DMS153 treated with DMSO at 0.1 percent for 48 hours (cell line): Measurements from ENCODE around the gene MCTP2.
"Not testable (repeated sequence)": the region's sequence is repeated elsewhere in the genome, so short reads cannot be mapped to it uniquely, and the experiment has no call there.

Experiments used
- DNase-seq: peaks from one replicate; lab custom pipeline; 2025; ENCODE audit not compliant: unreplicated experiment; lab: John Stamatoyannopoulos, UW

The MCTP2 gene

GRCh38 chr15:94446441-94446840, 215.1 kb downstream of the MCTP2 start:
- no peak for DNase-seq

- no peak for DNase-seq
Measured at GRCh38 chr15:94451466-94451865, 220.1 kb downstream of the MCTP2 start.

- no peak for DNase-seq
Measured at GRCh38 chr15:94453227-94453988, 222.0 kb downstream of the MCTP2 start.

GRCh38 chr15:94455297-94455696, 223.9 kb downstream of the MCTP2 start:
- no peak for DNase-seq

- DNase-seq, result no peak
Measured at GRCh38 chr15:94456226-94456625, 224.9 kb downstream of the MCTP2 start.

GRCh38 chr15:94457661-94458060, 226.3 kb downstream of the MCTP2 start:
- no peak for DNase-seq

- DNase-seq, result no peak
Measured at GRCh38 chr15:94460624-94461023, 229.3 kb downstream of the MCTP2 start.

- DNase-seq, result no peak
Measured at GRCh38 chr15:94467034-94467433, 235.7 kb downstream of the MCTP2 start.

GRCh38 chr15:94470492-94470891, 239.1 kb downstream of the MCTP2 start:
- no peak for DNase-seq

GRCh38 chr15:94476686-94477085, 245.3 kb downstream of the MCTP2 start:
- DNase-seq, result no peak

GRCh38 chr15:94477913-94478553, 246.7 kb downstream of the MCTP2 start:
- DNase-seq, result no peak

- peak; percentile 2 for DNase-seq
Measured at GRCh38 chr15:94478763-94479162, 247.4 kb downstream of the MCTP2 start.

- DNase-seq, result no peak
Measured at GRCh38 chr15:94480289-94480834, 249.0 kb downstream of the MCTP2 start.

- no peak for DNase-seq
Measured at GRCh38 chr15:94485148-94485719, 253.9 kb downstream of the MCTP2 start.

- no peak for DNase-seq
Measured at GRCh38 chr15:94487635-94488034, 256.3 kb downstream of the MCTP2 start.

GRCh38 chr15:94493176-94493575, 261.8 kb downstream of the MCTP2 start:
- no peak for DNase-seq

- DNase-seq, result not testable (repeated sequence)
Measured at GRCh38 chr15:94493586-94493985, 262.2 kb downstream of the MCTP2 start.

GRCh38 chr15:94494732-94495131, 263.4 kb downstream of the MCTP2 start:
- no peak for DNase-seq

GRCh38 chr15:94503293-94503692, 271.9 kb downstream of the MCTP2 start:
- no peak for DNase-seq

GRCh38 chr15:94509259-94509658, 277.9 kb downstream of the MCTP2 start:
- no peak for DNase-seq

- DNase-seq, result no peak
Measured at GRCh38 chr15:94522125-94522524, 290.8 kb downstream of the MCTP2 start.

- no peak for DNase-seq
Measured at GRCh38 chr15:94523873-94524272, 292.5 kb downstream of the MCTP2 start.
